Measurements from ENCODE around the gene ABCG1.

DNA sequence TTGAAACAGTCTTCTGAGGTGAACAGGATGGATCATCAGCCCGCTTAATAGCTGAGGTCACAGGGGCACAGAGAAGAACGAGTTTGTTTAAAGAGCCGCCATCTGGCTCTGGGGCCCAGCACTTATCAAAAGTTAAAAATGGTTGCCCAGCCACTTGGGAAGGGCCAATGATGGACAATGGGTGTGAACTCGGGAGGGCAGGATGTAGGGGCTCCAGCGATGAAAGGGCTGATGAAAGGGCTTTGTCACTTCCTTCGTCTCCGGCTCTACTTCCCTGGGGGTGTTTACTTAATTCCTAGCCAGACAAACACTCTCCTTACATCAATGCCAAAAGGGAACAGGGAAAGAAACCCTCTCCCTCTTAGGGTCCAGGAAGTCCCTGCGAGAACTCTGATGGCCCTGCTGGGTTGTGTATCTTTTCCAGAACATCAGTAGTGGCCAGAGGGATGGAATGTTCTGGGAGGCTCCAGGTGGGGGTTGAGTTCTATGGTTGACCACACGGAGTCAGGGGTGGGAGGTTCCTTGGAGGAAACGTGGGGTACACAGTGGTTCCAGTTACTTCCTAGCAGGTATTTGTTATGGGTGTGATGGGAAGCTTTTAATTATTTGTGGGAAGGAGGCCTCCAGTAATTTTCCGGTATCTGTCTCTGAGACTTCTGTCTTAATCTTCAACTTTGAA, 9.0 kb upstream of the ABCG1 start:
- TF ChIP-seq, protein P1, sequence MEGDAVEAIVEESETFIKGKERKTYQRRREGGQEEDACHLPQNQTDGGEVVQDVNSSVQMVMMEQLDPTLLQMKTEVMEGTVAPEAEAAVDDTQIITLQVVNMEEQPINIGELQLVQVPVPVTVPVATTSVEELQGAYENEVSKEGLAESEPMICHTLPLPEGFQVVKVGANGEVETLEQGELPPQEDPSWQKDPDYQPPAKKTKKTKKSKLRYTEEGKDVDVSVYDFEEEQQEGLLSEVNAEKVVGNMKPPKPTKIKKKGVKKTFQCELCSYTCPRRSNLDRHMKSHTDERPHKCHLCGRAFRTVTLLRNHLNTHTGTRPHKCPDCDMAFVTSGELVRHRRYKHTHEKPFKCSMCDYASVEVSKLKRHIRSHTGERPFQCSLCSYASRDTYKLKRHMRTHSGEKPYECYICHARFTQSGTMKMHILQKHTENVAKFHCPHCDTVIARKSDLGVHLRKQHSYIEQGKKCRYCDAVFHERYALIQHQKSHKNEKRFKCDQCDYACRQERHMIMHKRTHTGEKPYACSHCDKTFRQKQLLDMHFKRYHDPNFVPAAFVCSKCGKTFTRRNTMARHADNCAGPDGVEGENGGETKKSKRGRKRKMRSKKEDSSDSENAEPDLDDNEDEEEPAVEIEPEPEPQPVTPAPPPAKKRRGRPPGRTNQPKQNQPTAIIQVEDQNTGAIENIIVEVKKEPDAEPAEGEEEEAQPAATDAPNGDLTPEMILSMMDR (IDR thresholded peaks at IDR 0.05), result no peak
- no peak for TF ChIP-seq POLR2A (IDR thresholded peaks at IDR 0.05; ENCODE audit: low read depth)
- TF ChIP-seq POLR2AphosphoS5 (IDR thresholded peaks at IDR 0.05), result no peak

All from esophagus muscularis mucosa (tissue), 3 donors.